Fibroblast of lung (primary cell): ENCODE results near the gene CCDC74A. TPM values are rescaled to one million over a fixed set of nuclear protein-coding genes. Genes with fewer than 3 reads are reported as not detected.
A peak's percentile ranks its signal among the peaks of the same experiment; 100 is the strongest.
"Not testable (repeated sequence)": the region's sequence is repeated elsewhere in the genome, so short reads cannot be mapped to it uniquely, and the experiment has no call there.

Experiments used
- DNase-seq, 2 donors: peaks; one replicate each; pipeline versions ENCODE4 v3.0.0 to v3.0.0-alpha.2; 2010; ENCODE audit warnings: low read depth in 2 of 2
- H2AFZ ChIP-seq: 2 replicates; pipeline ENCODE4 v1.5.1; 2012; ENCODE audit warnings: low read length, control low read depth, inconsistent platforms
- H3K27ac ChIP-seq: 2 replicates; pipeline ENCODE4 v1.5.1; 2011; ENCODE audit warnings: low read length, control low read depth; ENCODE audit not compliant: insufficient read depth
- H3K27me3 ChIP-seq: 2 replicates; pipeline ENCODE4 v1.5.1; 2011; ENCODE audit warnings: mild to moderate bottlenecking, low read length; ENCODE audit not compliant: control insufficient read depth, insufficient read depth
- H3K36me3 ChIP-seq: 2 replicates; pipeline ENCODE4 v1.5.1; 2011; ENCODE audit warnings: low read length; ENCODE audit not compliant: control insufficient read depth, insufficient read depth
- H3K4me1 ChIP-seq: 2 replicates; pipeline ENCODE4 v1.5.1; 2011; ENCODE audit warnings: low read length; ENCODE audit not compliant: control insufficient read depth, insufficient read depth; ENCODE audit errors: extremely low read depth
- H3K4me2 ChIP-seq: 2 replicates; pipeline ENCODE4 v1.5.1; 2011; ENCODE audit warnings: low read length, control low read depth; ENCODE audit not compliant: insufficient read depth; ENCODE audit errors: extremely low read depth
- H3K4me3 ChIP-seq, 4 experiments: fragments of 200-600 bp in 1 of 4; sonication (generic) in 1 of 4; replicated peaks in 1 of 4; 2 replicates each; pipeline ENCODE4 v1.5.1; 2011 to 2016; ENCODE audit warnings: low read length in 4 of 4, low read depth in 3 of 4, mild to moderate bottlenecking in 3 of 4, control low read depth in 2 of 4, inconsistent platforms in 1 of 4, mixed read lengths in 1 of 4; ENCODE audit not compliant: insufficient read depth in 1 of 4; ENCODE audit errors: control extremely low read depth in 1 of 4
- H3K79me2 ChIP-seq: 2 replicates; pipeline ENCODE4 v1.5.1; 2012; ENCODE audit warnings: mild to moderate bottlenecking, low read length, inconsistent platforms; ENCODE audit not compliant: control insufficient read depth, insufficient read depth
- H3K9ac ChIP-seq: 2 replicates; pipeline ENCODE4 v1.5.1; 2011; ENCODE audit warnings: mild to moderate bottlenecking, low read length, control low read depth; ENCODE audit not compliant: insufficient read depth
- H3K9me3 ChIP-seq: 2 replicates; pipeline ENCODE4 v1.5.1; 2012; ENCODE audit warnings: low read depth, low read length; ENCODE audit not compliant: control insufficient read depth, insufficient read depth
- H4K20me1 ChIP-seq: 2 replicates; pipeline ENCODE4 v1.5.1; 2011; ENCODE audit warnings: low read length; ENCODE audit not compliant: control insufficient read depth, insufficient read depth; ENCODE audit errors: extremely low read depth
- CTCF ChIP-seq, 2 donors: IDR thresholded peaks in 1 of 2; conservative IDR thresholded peaks in 1 of 2; 1 replicate in 1 of 2; 2 replicates in 1 of 2; pipeline ENCODE4 v1.5.1; 2011 to 2012; ENCODE audit warnings: low read length in 2 of 2, control low read depth in 1 of 2, inconsistent platforms in 1 of 2, low read depth in 1 of 2, mild to moderate bottlenecking in 1 of 2
- EZH2 ChIP-seq: IDR thresholded peaks from 2 replicates; pipeline ENCODE4 v1.5.1; 2012; ENCODE audit warnings: low read length, control low read depth, mild to moderate bottlenecking; ENCODE audit errors: missing control alignments
- polyA plus RNA-seq, 2 donors: library from polyadenylated mRNA; depleted of rRNA in 1 of 2; stranded (reverse) in 1 of 2; unstranded in 1 of 2; fragments of >200 nt; gene quantifications; 2 replicates each; pipeline ENCODE4 v1.2.1, GENCODE V29; 2011 to 2012; ENCODE audit warnings: missing spikeins in 1 of 2
- total RNA-seq: library from RNA; depleted of rRNA; stranded (reverse); fragments of >200 nt; gene quantifications from 2 replicates; pipeline ENCODE4 v1.2.1, GENCODE V29; 2014

CCDC74A gene
- total and polyA plus RNA-seq, 2 donors (not counting 1 experiment from before 2014, with no cell fraction given) = 5.9 to 6.5 TPM

GRCh38 chr2:131483981-131484820 lies 43.5 kb upstream of the CCDC74A start:
- not testable (repeated sequence) for H3K27me3 ChIP-seq, DNase-seq, H2AFZ ChIP-seq, H3K79me2 ChIP-seq, H4K20me1 ChIP-seq, H3K4me3 ChIP-seq, H3K27ac ChIP-seq, H3K4me1 ChIP-seq, H3K4me2 ChIP-seq, H3K9me3 ChIP-seq, H3K36me3 ChIP-seq, H3K9ac ChIP-seq

- not testable (repeated sequence) for H3K36me3 ChIP-seq, H3K27ac ChIP-seq, H3K9ac ChIP-seq, H3K4me2 ChIP-seq, H3K4me1 ChIP-seq, H3K79me2 ChIP-seq, H3K27me3 ChIP-seq, H2AFZ ChIP-seq, H3K4me3 ChIP-seq, H3K9me3 ChIP-seq, H4K20me1 ChIP-seq, DNase-seq
These were observed 42.7 kb upstream of the CCDC74A start for GRCh38 chr2:131484906-131485460.

GRCh38 chr2:131486201-131486902 lies 41.3 kb upstream of the CCDC74A start:
- not testable (repeated sequence) for H3K27me3 ChIP-seq, H2AFZ ChIP-seq, H3K9me3 ChIP-seq, H4K20me1 ChIP-seq, H3K9ac ChIP-seq, H3K27ac ChIP-seq, DNase-seq, H3K4me3 ChIP-seq, H3K4me1 ChIP-seq, H3K36me3 ChIP-seq, H3K4me2 ChIP-seq
- H3K79me2 ChIP-seq = peaks cover 15% of the 10 kb centered on the region

GRCh38 chr2:131488306-131489205 lies 39.1 kb upstream of the CCDC74A start:
- H3K36me3 ChIP-seq = peaks cover 2% of the 10 kb centered on the region
- H3K27ac ChIP-seq = no peak overlapping the region
- no peak for DNase-seq
- no peaks in the 10 kb centered on the region for H3K9me3 ChIP-seq
- H3K4me2 ChIP-seq = no peak overlapping the region
- no peak overlapping the region for H3K9ac ChIP-seq
- H3K27me3 ChIP-seq = no peaks in the 10 kb centered on the region
- TF ChIP-seq CTCF (conservative IDR thresholded peaks at IDR 0.05 in 1 of 2, IDR thresholded peaks at IDR 0.05 in 1 of 2; ENCODE audit: low read depth in 1 of 2, low read length in 2 of 2) (no peak), EZH2 (no peak)
- H4K20me1 ChIP-seq = no peaks in the 10 kb centered on the region
- H3K4me1 ChIP-seq = no peaks in the 10 kb centered on the region
- H2AFZ ChIP-seq = no peak overlapping the region
- H3K79me2 ChIP-seq = peaks cover 23% of the 10 kb centered on the region
- H3K4me3 ChIP-seq = no peak overlapping the region

- not testable (repeated sequence) for H3K36me3 ChIP-seq, H3K9ac ChIP-seq, H3K9me3 ChIP-seq, H2AFZ ChIP-seq, H3K27ac ChIP-seq, H4K20me1 ChIP-seq, H3K27me3 ChIP-seq, H3K4me1 ChIP-seq
- Histone ChIP-seq H3K4me3 (peak overlapping the region; percentile 27 to 92 (median 48)), H3K79me2 (peaks cover 46% of the 10 kb centered on the region), H3K4me2 (peak overlapping the region; percentile 71)
- DNase-seq = peak; percentile 34 to 41
These were observed 36.8 kb upstream of the CCDC74A start for GRCh38 chr2:131490616-131491468.
